Heart left ventricle (tissue), 16 donors: Measurements from ENCODE around the gene SUPT3H. TPM values are rescaled to one million over a fixed set of nuclear protein-coding genes. Genes with fewer than 3 reads are reported as not detected.

Experiments used
- ATAC-seq, 4 donors: fragments of 200-7000 bp; cut with Tn5 transposase; one replicate each; pipeline ENCODE4 v1.9.1; 2020 to 2022; ENCODE audit warnings: moderate library complexity in 4 of 4, mild to moderate bottlenecking in 3 of 4, moderate number of reproducible peaks in 1 of 4
- DNase-seq, 5 donors: peaks; one replicate each; pipeline ENCODE4 v3.0.0-alpha.2; 2020
- H3K27ac ChIP-seq, 12 donors: fragments of 200-600 bp; sonication (generic) in 4 of 12; one replicate each; pipeline versions ENCODE4 v1.5.0 to v1.8.0; 2016 to 2022; ENCODE audit warnings: mild to moderate bottlenecking in 2 of 12
- H3K27me3 ChIP-seq, 9 donors: fragments of 200-600 bp; sonication (generic) in 2 of 9; one replicate each; pipeline versions ENCODE4 v1.5.1 to v1.8.0; 2016 to 2022; ENCODE audit warnings: mild to moderate bottlenecking in 3 of 9
- H3K36me3 ChIP-seq, 9 donors: fragments of 200-600 bp; sonication (generic) in 2 of 9; one replicate each; pipeline versions ENCODE4 v1.5.0 to v1.8.0; 2018 to 2022; ENCODE audit warnings: mild to moderate bottlenecking in 2 of 9
- H3K4me1 ChIP-seq, 12 donors: fragments of 200-600 bp; sonication (generic) in 4 of 12; one replicate each; pipeline versions ENCODE4 v1.5.0 to v1.8.0; 2016 to 2022; ENCODE audit warnings: mild to moderate bottlenecking in 3 of 12
- H3K4me3 ChIP-seq, 12 donors: fragments of 200-600 bp; sonication (generic) in 4 of 12; one replicate each; pipeline versions ENCODE4 v1.5.0 to v1.8.0; 2017 to 2022; ENCODE audit warnings: mild to moderate bottlenecking in 9 of 12, moderate library complexity in 4 of 12
- H3K9me3 ChIP-seq, 12 donors: fragments of 200-600 bp; sonication (generic) in 4 of 12; one replicate each; pipeline versions ENCODE4 v1.5.0 to v1.8.0; 2016 to 2022; ENCODE audit warnings: mild to moderate bottlenecking in 1 of 12
- POLR2A ChIP-seq, 2 donors: fragments of 450-650 bp; IDR thresholded peaks; one replicate each; pipeline ENCODE4 v1.6.1; 2017; ENCODE audit warnings: antibody characterized with exemption in 2 of 2, mild to moderate bottlenecking in 2 of 2, moderate library complexity in 2 of 2
- WGBS, 4 donors: extraction: QIAGEN DNeasy Blood & Tissue Kit in 2 of 4; methylation state at CpG; one replicate each; pipeline versions ENCODE4 v1.1.5 to v1.1.7; 2013 to 2018; 5-methylcytosine and 5-hydroxymethylcytosine counted together
- intact Hi-C, 10 donors: fragments of 100-400 bp; cut with DNase I; formaldehyde crosslinking; loops; one replicate each; pipeline versions ENCODE4 v1.11.1 to v1.14.2; 2022
- polyA plus RNA-seq, 2 donors: library from polyadenylated mRNA; stranded (reverse); fragments of 200-250 nt; gene quantifications; one replicate each; pipeline ENCODE4 v1.2.3, GENCODE V29; 2013
- total RNA-seq, 9 donors: library from RNA; depleted of rRNA in 2 of 9; stranded (reverse); fragments of >200 nt in 2 of 9; fragmentation: NEBNext Ultra II Directional in 3 of 9; extraction: Animal tissue kit (Norgen Biotek cat#: 25700) in 3 of 9; gene quantifications; one replicate each; pipeline versions ENCODE4 v1.1.0 to v1.2.4, GENCODE V29; 2016 to 2023
- TF ChIP-seq, protein P1 (sequence below), 12 donors: fragments of 200-600 bp; sonication (generic) in 4 of 12; IDR thresholded peaks; one replicate each; pipeline versions ENCODE4 v1.5.0 to v1.8.0; 2018 to 2022; ENCODE audit warnings: antibody characterized with exemption in 12 of 12, mild to moderate bottlenecking in 5 of 12
- donor health status: ischemic (EF 13 %, LVEDD 7.1; RV severe dilation, severe dysfunction).
- donor health status: healthy with polysubstance abuse.
- donor health status: DM: no; HTN: yes; CAD: no.
- donor health status: DM: no; HTN: no; CAD: no.
- donor health status: ischemic (EF 25% LVEDD 6.9; RV normal size, moderate dysfunction).
- donor health status: ischemic (EF 25% LVEDD 5.7; RV mildly dilated, moderate dysfunction).
- donor health status: healthy.
- donor health status: DM: yes; HTN: yes; CAD: no.
- donor health status: ischemic (EF 35%, LVEDD 5.7; RV mildly dilated, moderate dysfunction).
- donor health status: nonischemic (EF 11% LVEDD 7.7; RV severe dilation, severe dysfunction).
- donor health status: DM: yes; HTN: yes; CAD: no.
- donor health status: PGD.
- donor health status: ischemic (EF 29% LVEDD 5.4; RV normal size, mild dysfunction).
- donor health status: nonischemic (EF 23%, LVEDD 6.1; RV moderate dilation, normal function).

Gene SUPT3H
- total and polyA plus RNA-seq, 11 donors: 1.5 to 8.1 (median 4.1) TPM

DNA sequence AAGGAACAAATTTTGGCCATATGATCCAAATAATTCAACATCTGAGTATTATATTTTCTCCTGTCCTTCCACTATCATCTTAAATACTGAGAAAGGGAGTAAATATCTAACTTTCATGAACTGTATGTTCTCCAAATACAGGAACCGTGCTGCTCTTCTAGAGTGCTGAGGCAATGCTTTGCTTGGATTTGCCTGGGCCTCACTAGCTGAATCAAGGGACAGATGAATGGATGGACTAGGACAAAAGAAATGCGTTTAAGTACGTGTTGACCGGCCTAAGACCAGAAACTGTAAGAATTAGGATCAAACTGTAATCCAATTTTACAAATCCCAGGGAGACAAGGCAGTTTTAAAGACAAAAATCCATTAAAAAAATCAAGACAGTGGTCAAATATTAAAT is 412.0 kb downstream of the SUPT3H start:
- Histone ChIP-seq H3K36me3 (no peaks in the 10 kb centered on the region), H3K4me1 (peaks cover 0 to 17% (median 4%) of the 10 kb centered on the region in 12 donors), H3K4me3 (no peak overlapping the region), H3K27ac (no peak overlapping the region), H3K9me3 (no peaks in the 10 kb centered on the region), H3K27me3 (no peaks in the 10 kb centered on the region)
- no peak for DNase-seq
- 94 to 98% (median 96%) methylated on average over 4 of the region's 4 CpGs for WGBS, 4 donors
- no peak for TF ChIP-seq POLR2A (IDR thresholded peaks at IDR 0.05)
- TF ChIP-seq, protein P1, sequence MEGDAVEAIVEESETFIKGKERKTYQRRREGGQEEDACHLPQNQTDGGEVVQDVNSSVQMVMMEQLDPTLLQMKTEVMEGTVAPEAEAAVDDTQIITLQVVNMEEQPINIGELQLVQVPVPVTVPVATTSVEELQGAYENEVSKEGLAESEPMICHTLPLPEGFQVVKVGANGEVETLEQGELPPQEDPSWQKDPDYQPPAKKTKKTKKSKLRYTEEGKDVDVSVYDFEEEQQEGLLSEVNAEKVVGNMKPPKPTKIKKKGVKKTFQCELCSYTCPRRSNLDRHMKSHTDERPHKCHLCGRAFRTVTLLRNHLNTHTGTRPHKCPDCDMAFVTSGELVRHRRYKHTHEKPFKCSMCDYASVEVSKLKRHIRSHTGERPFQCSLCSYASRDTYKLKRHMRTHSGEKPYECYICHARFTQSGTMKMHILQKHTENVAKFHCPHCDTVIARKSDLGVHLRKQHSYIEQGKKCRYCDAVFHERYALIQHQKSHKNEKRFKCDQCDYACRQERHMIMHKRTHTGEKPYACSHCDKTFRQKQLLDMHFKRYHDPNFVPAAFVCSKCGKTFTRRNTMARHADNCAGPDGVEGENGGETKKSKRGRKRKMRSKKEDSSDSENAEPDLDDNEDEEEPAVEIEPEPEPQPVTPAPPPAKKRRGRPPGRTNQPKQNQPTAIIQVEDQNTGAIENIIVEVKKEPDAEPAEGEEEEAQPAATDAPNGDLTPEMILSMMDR (IDR thresholded peaks at IDR 0.05): no peak
- intact Hi-C loops: loop anchor here in 1 of 10 donors (5.0 kb wide), 1 partner anchor 43 kb away; no protein-coding TSS in a partner anchor
- ATAC-seq: no peak

DNA sequence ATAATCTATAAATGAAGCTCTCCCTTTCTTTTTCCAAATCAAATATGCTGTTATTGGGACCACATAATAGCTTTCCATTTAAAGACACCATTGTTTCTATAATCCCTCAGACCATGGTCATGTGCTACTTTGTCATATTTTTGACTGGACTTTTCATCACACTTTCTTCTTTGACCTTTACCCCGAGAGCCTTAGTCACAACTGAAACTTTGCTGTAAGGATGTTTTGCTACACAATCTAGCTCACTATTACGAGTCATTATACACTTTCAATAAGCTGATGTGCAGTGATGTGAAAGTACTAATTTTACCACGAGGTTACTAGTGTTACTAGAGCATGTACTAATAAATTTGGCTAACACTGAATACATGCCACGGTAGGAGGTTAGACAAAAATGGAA is 416.8 kb downstream of the SUPT3H start:
- 83 to 90% (median 86%) methylated on average over 4 of the region's 4 CpGs for WGBS, 4 donors
- no peak for ATAC-seq
- intact Hi-C loops: no loop called here

DNA sequence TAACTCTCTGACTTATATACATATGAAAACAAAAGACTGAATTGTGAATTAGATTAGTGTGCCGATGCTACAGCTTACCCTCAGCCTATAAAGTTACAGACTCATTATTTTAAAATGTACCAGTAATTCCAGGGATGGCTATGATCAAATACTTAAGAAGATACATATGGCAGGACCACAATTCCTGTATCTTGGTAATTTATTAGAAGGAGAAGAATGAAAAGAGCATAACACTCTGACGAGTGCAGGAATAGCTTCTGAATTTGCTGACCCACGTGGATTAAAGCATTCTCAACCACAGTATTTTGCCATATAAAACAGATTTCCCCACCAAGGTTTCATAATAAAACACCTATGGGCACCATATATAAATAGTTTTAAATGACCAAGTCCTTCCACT is 418.1 kb downstream of the SUPT3H start:
- 87 to 93% (median 88%) methylated on average over 3 of the region's 3 CpGs for WGBS, 4 donors
- Histone ChIP-seq H3K27me3 (no peaks in the 10 kb centered on the region), H3K4me1 (no peaks in the 10 kb centered on the region), H3K4me3 (no peak overlapping the region), H3K27ac (no peak overlapping the region), H3K36me3 (no peaks in the 10 kb centered on the region), H3K9me3 (no peaks in the 10 kb centered on the region)
- no peak for TF ChIP-seq POLR2A (IDR thresholded peaks at IDR 0.05)
- TF ChIP-seq, protein P1 (IDR thresholded peaks at IDR 0.05): no peak
- ATAC-seq: no peak
- intact Hi-C loops: no loop called here
- no peak for DNase-seq

More for the DNA sequence above, 416.8 kb downstream of the SUPT3H start:
- Histone ChIP-seq H3K36me3 (no peaks in the 10 kb centered on the region), H3K27ac (no peak overlapping the region), H3K9me3 (no peaks in the 10 kb centered on the region), H3K4me1 (no peaks in the 10 kb centered on the region), H3K27me3 (no peaks in the 10 kb centered on the region), H3K4me3 (no peak overlapping the region)
- TF ChIP-seq, protein P1 (IDR thresholded peaks at IDR 0.05): no peak
- DNase-seq: no peak

DNA sequence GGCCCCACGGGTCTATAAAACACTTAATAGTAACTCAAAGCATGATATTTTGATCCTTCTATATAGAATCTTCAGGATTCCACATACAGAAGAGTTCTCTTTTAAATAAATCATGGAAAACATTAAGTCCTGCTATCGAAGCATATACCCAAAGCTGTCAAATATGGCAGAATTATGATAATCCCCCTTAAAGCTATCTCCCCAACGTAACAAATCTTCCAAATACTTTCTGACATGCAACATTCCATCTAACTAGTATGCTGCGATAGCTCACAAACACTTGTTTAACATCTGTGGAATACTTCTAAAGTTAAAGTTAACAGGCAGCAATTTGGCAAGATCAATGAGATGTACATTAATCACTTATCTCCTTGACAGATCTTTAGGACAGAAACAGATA is 420.6 kb downstream of the SUPT3H start:
- no peak for TF ChIP-seq POLR2A (IDR thresholded peaks at IDR 0.05)
- TF ChIP-seq, protein P1 (IDR thresholded peaks at IDR 0.05): no peak
- ATAC-seq: no peak
- 88 to 96% (median 91%) methylated on average over 4 of the region's 4 CpGs for WGBS, 4 donors
- Histone ChIP-seq H3K4me3 (no peak overlapping the region), H3K36me3 (peaks cover 0 to 10% (median 0%) of the 10 kb centered on the region in 9 donors), H3K4me1 (no peaks in the 10 kb centered on the region), H3K27me3 (no peaks in the 10 kb centered on the region), H3K27ac (no peak overlapping the region), H3K9me3 (no peaks in the 10 kb centered on the region)
- intact Hi-C loops: no loop called here
- no peak for DNase-seq
